Ishikawa (cell line): ENCODE measurements around the gene RABGAP1L.

ENCODE experiments used
- CEBPB ChIP-seq: IDR thresholded peaks from 2 replicates; pipeline ENCODE4 v1.6.1; 2012
- CREB1 ChIP-seq: IDR thresholded peaks from 2 replicates; pipeline ENCODE4 v1.6.1; 2012; ENCODE audit warnings: low read depth
- EGR1 ChIP-seq: IDR thresholded peaks from 2 replicates; pipeline ENCODE4 v1.6.1; 2012
- EP300 ChIP-seq: IDR thresholded peaks from 2 replicates; pipeline ENCODE4 v1.6.1; 2012; ENCODE audit warnings: borderline replicate concordance
- FOXM1 ChIP-seq: IDR thresholded peaks from 2 replicates; pipeline ENCODE4 v1.6.1; 2012; ENCODE audit warnings: low read depth, borderline replicate concordance
- NFIC ChIP-seq: IDR thresholded peaks from 2 replicates; pipeline ENCODE4 v1.6.1; 2012
- RAD21 ChIP-seq: IDR thresholded peaks from 2 replicates; pipeline ENCODE4 v1.6.1; 2012; ENCODE audit warnings: low read depth
- TAF1 ChIP-seq: IDR thresholded peaks from 2 replicates; pipeline ENCODE4 v1.6.1; 2012; ENCODE audit warnings: low read depth, mild to moderate bottlenecking
- TCF12 ChIP-seq: IDR thresholded peaks from 2 replicates; pipeline ENCODE4 v1.6.1; 2012; ENCODE audit warnings: low read depth
- TEAD4 ChIP-seq: IDR thresholded peaks from 2 replicates; pipeline ENCODE4 v1.6.1; 2012
- USF1 ChIP-seq: IDR thresholded peaks from 2 replicates; pipeline ENCODE4 v1.6.1; 2012
- YY1 ChIP-seq: IDR thresholded peaks from 2 replicates; pipeline ENCODE4 v1.6.1; 2012; ENCODE audit warnings: low read depth
- ZBTB7A ChIP-seq: IDR thresholded peaks from 2 replicates; pipeline ENCODE4 v1.6.1; 2012; ENCODE audit warnings: low read depth
- TF ChIP-seq, protein P1 (sequence below): IDR thresholded peaks from 2 replicates; pipeline ENCODE4 v1.6.1; 2012; ENCODE audit warnings: low read depth, mild to moderate bottlenecking
- TF ChIP-seq, protein P2 (sequence below): IDR thresholded peaks from 2 replicates; pipeline ENCODE4 v1.6.1; 2012

Gene RABGAP1L

GRCh38 chr1:175002910-175003517, 843.7 kb downstream of the RABGAP1L start:
- TF ChIP-seq EP300: no peak
- no peak for TF ChIP-seq TAF1
- TF ChIP-seq RAD21: no peak
- no peak for TF ChIP-seq YY1
- TF ChIP-seq CEBPB: no peak
- no peak for TF ChIP-seq NFIC
- TF ChIP-seq TEAD4: no peak

DNA sequence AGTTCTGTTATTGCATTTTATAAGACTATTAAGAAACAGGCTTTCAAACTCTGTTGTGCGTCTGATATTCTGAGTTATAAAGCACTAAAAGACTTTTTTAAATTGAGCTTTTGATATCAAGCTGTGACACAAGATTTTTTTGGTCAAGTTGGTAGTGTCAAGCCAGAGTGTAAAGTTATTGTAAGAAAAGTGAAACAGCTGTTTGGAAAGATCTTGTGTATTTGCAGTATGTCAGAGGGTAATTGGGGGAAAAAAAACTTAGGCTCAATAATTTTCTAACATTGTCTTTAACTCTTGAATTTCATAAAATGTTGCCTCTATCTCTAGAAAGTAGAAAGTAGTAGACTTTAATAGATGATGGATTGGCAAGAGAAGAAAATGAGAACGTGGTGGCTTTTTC, 844.2 kb downstream of the RABGAP1L start:
- TF ChIP-seq, protein P1, sequence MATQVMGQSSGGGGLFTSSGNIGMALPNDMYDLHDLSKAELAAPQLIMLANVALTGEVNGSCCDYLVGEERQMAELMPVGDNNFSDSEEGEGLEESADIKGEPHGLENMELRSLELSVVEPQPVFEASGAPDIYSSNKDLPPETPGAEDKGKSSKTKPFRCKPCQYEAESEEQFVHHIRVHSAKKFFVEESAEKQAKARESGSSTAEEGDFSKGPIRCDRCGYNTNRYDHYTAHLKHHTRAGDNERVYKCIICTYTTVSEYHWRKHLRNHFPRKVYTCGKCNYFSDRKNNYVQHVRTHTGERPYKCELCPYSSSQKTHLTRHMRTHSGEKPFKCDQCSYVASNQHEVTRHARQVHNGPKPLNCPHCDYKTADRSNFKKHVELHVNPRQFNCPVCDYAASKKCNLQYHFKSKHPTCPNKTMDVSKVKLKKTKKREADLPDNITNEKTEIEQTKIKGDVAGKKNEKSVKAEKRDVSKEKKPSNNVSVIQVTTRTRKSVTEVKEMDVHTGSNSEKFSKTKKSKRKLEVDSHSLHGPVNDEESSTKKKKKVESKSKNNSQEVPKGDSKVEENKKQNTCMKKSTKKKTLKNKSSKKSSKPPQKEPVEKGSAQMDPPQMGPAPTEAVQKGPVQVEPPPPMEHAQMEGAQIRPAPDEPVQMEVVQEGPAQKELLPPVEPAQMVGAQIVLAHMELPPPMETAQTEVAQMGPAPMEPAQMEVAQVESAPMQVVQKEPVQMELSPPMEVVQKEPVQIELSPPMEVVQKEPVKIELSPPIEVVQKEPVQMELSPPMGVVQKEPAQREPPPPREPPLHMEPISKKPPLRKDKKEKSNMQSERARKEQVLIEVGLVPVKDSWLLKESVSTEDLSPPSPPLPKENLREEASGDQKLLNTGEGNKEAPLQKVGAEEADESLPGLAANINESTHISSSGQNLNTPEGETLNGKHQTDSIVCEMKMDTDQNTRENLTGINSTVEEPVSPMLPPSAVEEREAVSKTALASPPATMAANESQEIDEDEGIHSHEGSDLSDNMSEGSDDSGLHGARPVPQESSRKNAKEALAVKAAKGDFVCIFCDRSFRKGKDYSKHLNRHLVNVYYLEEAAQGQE: no peak

DNA sequence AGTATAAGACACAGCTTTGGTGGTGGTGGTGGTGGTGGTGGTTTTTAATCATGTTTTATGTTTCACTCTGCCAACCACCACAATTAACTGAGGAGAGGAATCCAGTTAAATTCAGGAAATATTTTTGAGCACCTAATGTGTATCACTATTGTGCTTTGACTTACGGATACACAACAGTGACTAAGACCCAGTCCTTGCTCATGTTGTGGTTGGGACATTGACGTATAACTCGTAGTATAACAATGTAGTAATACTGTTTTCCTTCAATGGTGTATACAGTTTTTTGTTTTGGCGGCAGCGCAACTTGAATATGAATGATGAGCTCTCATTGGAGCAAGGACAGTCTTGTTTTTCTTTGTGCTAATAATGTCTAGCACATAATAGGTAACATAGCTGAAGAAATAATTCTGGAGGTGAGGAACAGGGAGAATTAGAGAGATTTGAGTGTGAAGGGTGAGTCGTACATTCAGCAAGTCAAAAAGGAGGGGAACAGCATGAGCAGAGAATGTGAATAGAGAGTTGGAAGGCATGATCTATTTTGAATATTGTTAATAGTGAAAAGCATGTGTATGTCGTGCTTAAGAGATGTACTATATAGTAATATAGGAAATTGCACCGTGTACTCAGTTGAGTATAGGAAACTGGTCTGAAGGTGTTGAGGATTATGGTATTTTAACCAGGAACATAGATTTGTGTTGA, 845.9 kb downstream of the RABGAP1L start:
- no peak for TF ChIP-seq TEAD4
- TF ChIP-seq EGR1: no peak
- TF ChIP-seq FOXM1: no peak

GRCh38 chr1:175009532-175009931, 850.2 kb downstream of the RABGAP1L start:
- TF ChIP-seq ZBTB7A (no peak), EGR1 (no peak), FOXM1 (no peak), NFIC (no peak), TAF1 (no peak), RAD21 (no peak), EP300 (no peak), CREB1 (no peak), USF1 (no peak), CEBPB (no peak), TEAD4 (no peak), YY1 (no peak), TCF12 (no peak)
- TF ChIP-seq, protein P2, sequence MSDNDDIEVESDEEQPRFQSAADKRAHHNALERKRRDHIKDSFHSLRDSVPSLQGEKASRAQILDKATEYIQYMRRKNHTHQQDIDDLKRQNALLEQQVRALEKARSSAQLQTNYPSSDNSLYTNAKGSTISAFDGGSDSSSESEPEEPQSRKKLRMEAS: no peak

- TF ChIP-seq CREB1 (no peak), TAF1 (no peak), ZBTB7A (no peak)
Observed at GRCh38 chr1:175013445-175013844, 854.1 kb downstream of the RABGAP1L start.

DNA sequence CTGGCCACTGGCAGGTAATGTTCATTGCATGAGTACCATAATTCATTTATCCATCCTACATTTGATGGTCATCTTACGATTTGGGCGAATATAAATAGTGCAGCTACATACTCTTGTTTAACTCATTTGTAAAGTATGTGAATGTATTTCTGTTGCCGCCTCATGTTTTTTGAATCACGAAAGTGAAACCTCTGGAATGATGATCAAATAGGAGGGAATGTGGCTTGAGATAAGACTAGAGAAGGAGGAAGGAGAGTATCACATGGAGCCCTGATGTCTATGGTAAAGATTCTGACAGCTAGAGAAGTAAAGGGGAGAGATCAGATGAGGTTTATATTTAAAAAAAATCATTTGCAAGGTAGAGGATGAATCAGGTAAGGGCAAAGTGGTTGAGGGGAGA, 855.9 kb downstream of the RABGAP1L start:
- TF ChIP-seq CREB1: no peak
- TF ChIP-seq FOXM1: no peak
- TF ChIP-seq, protein P1: no peak
- TF ChIP-seq TEAD4: no peak
- no peak for TF ChIP-seq YY1
- no peak for TF ChIP-seq EGR1
- no peak for TF ChIP-seq EP300

- TF ChIP-seq TEAD4 (no peak), CEBPB (no peak), EGR1 (no peak), NFIC (no peak), RAD21 (no peak)
- TF ChIP-seq, protein P2: no peak
Observed at GRCh38 chr1:175019524-175019923, 860.2 kb downstream of the RABGAP1L start.
